ENCODE results near the gene TMEM88.

DNA sequence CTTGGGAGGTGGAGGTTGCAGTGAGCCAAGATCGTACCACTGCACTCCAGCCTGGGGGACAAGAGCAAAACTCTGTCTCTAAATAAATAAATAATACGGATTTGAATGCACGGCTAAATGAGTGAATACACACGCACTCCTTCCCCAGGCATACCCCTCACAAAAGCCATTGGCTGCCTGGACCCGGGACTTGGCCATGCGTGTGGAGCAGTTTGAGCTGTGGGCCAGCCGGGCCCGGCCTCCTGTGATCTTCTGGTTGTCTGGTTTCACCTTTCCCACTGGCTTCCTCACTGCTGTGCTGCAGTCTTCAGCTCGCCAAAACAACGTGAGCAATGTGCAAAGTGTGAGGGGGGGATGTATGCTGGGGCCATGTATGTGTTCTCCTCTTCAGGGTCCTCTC, 22.4 kb upstream of the TMEM88 start:
- TF ChIP-seq PPARA (CRISPR knock-in tag; IDR thresholded peaks at IDR 0.05; ENCODE audit: borderline replicate concordance): no peak
- TF ChIP-seq, protein P1, sequence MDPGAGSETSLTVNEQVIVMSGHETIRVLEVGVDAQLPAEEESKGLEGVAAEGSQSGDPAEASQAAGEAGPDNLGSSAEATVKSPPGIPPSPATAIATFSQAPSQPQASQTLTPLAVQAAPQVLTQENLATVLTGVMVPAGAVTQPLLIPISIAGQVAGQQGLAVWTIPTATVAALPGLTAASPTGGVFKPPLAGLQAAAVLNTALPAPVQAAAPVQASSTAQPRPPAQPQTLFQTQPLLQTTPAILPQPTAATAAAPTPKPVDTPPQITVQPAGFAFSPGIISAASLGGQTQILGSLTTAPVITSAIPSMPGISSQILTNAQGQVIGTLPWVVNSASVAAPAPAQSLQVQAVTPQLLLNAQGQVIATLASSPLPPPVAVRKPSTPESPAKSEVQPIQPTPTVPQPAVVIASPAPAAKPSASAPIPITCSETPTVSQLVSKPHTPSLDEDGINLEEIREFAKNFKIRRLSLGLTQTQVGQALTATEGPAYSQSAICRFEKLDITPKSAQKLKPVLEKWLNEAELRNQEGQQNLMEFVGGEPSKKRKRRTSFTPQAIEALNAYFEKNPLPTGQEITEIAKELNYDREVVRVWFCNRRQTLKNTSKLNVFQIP (CRISPR knock-in tag; IDR thresholded peaks at IDR 0.05; ENCODE audit: borderline replicate concordance, low read depth): no peak
- no peak for TF ChIP-seq OSR1 (CRISPR knock-in tag; IDR thresholded peaks at IDR 0.05)
- TF ChIP-seq, protein P2, sequence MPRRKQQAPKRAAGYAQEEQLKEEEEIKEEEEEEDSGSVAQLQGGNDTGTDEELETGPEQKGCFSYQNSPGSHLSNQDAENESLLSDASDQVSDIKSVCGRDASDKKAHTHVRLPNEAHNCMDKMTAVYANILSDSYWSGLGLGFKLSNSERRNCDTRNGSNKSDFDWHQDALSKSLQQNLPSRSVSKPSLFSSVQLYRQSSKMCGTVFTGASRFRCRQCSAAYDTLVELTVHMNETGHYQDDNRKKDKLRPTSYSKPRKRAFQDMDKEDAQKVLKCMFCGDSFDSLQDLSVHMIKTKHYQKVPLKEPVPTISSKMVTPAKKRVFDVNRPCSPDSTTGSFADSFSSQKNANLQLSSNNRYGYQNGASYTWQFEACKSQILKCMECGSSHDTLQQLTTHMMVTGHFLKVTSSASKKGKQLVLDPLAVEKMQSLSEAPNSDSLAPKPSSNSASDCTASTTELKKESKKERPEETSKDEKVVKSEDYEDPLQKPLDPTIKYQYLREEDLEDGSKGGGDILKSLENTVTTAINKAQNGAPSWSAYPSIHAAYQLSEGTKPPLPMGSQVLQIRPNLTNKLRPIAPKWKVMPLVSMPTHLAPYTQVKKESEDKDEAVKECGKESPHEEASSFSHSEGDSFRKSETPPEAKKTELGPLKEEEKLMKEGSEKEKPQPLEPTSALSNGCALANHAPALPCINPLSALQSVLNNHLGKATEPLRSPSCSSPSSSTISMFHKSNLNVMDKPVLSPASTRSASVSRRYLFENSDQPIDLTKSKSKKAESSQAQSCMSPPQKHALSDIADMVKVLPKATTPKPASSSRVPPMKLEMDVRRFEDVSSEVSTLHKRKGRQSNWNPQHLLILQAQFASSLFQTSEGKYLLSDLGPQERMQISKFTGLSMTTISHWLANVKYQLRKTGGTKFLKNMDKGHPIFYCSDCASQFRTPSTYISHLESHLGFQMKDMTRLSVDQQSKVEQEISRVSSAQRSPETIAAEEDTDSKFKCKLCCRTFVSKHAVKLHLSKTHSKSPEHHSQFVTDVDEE (CRISPR knock-in tag; IDR thresholded peaks at IDR 0.05): no peak
